Measurements from ENCODE around the gene CETN2. TPM values are rescaled to one million over a fixed set of nuclear protein-coding genes. Genes with fewer than 3 reads are reported as not detected.
A peak's percentile ranks its signal among the peaks of the same experiment; 100 is the strongest.

CETN2 gene
- polyA plus RNA-seq (2012; ENCODE audit: insufficient read depth, insufficient read length, low read depth) = 22.0 TPM

DNA sequence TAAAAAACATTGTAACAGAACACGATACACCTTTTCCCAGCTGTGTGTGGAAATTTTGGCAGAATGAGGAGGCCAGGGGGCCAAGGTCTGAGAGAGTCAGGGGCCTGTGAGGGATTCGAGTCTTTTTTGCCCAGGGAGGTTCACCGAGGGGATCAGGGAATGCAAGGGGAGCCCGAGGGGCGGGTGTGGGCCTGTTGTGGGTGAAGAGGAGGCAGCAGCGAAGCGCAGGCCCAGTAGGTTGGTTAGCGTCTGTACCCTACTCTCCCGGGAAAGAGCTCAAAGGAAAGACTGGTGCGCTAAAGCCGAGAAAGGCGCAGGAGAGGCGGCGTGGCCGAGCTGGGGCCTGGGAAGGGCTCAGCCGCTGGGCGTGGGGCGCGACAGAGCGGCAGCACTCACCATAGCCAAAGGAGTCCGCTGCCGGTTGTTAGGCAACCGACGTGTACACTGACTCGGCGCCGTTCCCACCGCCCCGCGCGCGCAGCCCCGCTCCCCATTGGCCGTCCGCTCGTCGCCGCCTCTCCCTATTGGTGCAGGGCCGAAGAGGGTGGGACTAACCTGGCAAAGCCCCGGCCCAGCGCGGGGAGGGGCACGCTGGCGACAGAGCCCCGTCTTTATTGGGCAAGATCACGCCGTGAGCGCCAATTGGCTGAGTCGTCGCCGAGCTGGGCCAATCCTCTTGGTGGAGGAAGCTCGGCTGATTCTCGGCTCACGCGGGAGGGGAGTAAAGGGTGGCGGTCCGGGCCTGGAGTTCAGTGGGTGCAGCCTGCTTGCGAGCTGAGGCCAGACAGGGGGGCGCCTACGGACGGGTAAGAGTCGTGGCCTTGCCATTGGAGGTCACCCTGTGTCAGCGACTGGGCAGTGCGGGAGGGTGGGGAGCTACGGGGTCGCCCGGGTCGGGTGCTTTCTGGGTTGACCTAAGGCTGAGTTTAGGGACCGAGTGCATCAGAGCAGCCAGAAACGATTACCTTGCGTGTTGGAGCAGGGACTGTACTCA, at the start of gene CETN2, which contains the start of gene NSDHL:
CETN2 (minus strand) TSS at position 446 of the 994 bp plus-strand sequence; CDS start at position 399, 47 bp downstream.
NSDHL (plus strand) TSS at position 752 of the 994 bp plus-strand sequence. CDS start 15,262 bp downstream, outside the sequence.
- peak; percentile 95 for DNase-seq
- Histone ChIP-seq H3K4me1 (no peaks in the 10 kb centered on the region), H3K4me3 (ENCODE audit: low read depth, low read length) (peak within 1 kb of the TSS; percentile 72), H3K27me3 (no peaks in the 10 kb centered on the region), H3K9me3 (no peaks in the 10 kb centered on the region), H3K36me3 (no peaks in the 10 kb centered on the region)
- TF ChIP-seq, protein P1, sequence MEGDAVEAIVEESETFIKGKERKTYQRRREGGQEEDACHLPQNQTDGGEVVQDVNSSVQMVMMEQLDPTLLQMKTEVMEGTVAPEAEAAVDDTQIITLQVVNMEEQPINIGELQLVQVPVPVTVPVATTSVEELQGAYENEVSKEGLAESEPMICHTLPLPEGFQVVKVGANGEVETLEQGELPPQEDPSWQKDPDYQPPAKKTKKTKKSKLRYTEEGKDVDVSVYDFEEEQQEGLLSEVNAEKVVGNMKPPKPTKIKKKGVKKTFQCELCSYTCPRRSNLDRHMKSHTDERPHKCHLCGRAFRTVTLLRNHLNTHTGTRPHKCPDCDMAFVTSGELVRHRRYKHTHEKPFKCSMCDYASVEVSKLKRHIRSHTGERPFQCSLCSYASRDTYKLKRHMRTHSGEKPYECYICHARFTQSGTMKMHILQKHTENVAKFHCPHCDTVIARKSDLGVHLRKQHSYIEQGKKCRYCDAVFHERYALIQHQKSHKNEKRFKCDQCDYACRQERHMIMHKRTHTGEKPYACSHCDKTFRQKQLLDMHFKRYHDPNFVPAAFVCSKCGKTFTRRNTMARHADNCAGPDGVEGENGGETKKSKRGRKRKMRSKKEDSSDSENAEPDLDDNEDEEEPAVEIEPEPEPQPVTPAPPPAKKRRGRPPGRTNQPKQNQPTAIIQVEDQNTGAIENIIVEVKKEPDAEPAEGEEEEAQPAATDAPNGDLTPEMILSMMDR (IDR thresholded peaks at IDR 0.05; ENCODE audit: low read depth, low read length) = no peak

DNA sequence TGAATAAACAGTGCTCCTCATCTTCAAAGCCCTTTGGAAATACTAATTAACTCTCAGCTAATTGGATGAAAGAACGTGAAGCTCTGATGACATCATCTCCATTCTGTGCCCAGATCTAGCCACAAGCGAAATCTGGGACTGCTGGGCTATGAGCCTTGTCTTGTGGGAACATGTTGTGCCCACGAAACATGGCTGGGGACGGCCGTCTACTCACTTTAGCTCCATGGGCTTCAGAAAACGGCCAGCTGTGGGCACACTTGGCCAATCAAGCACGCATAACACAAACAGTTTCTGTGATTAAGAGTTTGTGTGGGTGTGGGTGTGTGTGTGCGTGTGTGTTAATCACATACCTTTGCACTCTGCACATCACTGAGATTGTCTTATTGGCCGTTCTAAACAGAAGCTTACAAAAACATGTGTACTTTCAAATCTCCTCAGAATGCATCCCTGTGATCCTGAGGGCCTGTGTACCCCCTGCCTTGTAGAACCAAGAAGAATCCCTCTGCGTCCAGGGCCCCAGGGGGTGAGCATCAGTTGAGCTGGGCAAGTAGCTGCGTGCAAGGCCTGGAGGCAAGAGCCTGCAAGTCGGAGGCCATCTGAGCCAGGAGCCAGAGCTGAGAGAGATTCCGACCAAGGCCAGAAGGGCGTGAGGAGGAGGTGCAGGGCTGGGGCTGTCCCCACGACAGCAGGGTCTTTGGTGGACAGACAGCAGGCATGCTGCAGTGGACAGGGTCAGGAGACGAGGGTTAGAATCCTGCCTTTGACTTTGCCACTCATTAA, 48.6 kb upstream of the CETN2 start:
- Histone ChIP-seq H3K4me3 (ENCODE audit: low read depth, low read length) (no peak overlapping the region), H3K36me3 (no peaks in the 10 kb centered on the region), H3K4me1 (no peaks in the 10 kb centered on the region), H3K9me3 (no peaks in the 10 kb centered on the region), H3K27me3 (no peaks in the 10 kb centered on the region)
- no peak for DNase-seq
- TF ChIP-seq, protein P1 (IDR thresholded peaks at IDR 0.05; ENCODE audit: low read depth, low read length) = no peak

DNA sequence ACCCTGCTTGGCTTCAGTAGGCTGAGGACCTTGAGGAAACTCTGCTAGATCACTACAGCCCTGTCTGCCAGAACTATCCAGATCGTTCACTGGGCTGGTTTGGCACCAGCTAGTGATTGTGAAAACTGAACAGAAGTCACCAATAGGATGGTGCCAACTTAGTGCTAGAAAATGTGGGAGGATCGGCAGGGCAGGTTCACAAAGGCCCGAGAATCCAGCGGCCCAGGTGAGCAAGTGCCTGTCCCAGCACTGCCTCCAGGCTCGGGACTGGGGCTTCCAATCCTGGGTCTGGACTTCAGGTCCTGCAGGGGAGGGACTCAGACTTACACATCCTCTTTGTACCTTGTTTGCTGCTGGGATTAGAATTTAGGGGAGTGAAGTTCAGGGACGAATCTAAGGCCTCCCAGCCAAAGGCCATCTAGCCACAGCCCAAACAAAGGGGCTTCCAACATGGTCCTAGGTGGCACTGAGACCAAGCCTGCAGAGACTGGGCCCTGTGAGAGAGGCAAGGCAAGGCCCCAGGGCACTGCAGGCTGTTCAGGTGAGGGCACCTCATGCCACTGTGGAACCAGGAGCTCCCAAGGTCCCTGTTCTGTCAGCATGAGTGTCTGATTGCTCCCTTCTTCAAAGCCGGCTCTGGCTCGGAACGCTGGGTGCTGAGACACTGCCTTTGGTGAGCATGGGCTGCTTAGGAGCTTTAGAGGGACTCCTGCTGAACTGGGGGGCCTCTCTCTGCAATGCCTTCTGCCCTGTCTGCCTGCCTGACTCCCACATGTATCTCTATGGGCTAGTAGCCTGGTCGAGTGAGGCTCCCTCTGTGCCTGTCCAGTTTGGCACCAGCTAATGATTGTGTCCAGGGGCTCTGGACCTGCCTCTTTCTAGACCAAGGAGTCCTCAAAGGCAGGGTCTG, 46.6 kb upstream of the CETN2 start:
- TF ChIP-seq, protein P1 (IDR thresholded peaks at IDR 0.05; ENCODE audit: low read depth, low read length) = no peak
- H3K9me3 ChIP-seq = no peaks in the 10 kb centered on the region
- H3K36me3 ChIP-seq = no peaks in the 10 kb centered on the region
- H3K27me3 ChIP-seq = no peaks in the 10 kb centered on the region
- no peak overlapping the region for H3K4me3 ChIP-seq (ENCODE audit: low read depth, low read length)
- no peaks in the 10 kb centered on the region for H3K4me1 ChIP-seq
- DNase-seq = no peak

DNA sequence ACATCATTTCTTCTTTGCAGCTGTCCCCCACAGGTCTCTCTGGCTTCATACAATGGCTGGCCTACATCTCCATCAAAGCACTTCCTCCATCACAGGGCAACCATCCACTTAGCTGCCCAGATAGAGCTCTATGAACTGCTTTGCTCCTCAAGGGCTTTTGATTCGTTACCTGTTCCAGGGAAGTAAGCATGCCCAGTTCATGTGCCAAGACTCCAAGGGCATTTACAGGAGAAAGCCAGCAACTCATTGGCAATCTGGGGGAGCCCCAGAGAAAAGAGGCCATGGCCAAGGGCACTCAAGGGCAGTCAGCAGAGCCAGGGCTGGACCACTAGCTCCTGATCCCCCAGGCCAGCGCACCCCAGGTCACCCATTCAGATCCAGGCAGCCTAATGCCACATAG, 42.8 kb upstream of the CETN2 start:
- no peaks in the 10 kb centered on the region for H3K9me3 ChIP-seq
- TF ChIP-seq, protein P1 (IDR thresholded peaks at IDR 0.05; ENCODE audit: low read depth, low read length) = no peak
- H3K36me3 ChIP-seq = no peaks in the 10 kb centered on the region
- no peaks in the 10 kb centered on the region for H3K4me1 ChIP-seq
- no peaks in the 10 kb centered on the region for H3K27me3 ChIP-seq
- no peak overlapping the region for H3K4me3 ChIP-seq (ENCODE audit: low read depth, low read length)
- DNase-seq = no peak

DNA sequence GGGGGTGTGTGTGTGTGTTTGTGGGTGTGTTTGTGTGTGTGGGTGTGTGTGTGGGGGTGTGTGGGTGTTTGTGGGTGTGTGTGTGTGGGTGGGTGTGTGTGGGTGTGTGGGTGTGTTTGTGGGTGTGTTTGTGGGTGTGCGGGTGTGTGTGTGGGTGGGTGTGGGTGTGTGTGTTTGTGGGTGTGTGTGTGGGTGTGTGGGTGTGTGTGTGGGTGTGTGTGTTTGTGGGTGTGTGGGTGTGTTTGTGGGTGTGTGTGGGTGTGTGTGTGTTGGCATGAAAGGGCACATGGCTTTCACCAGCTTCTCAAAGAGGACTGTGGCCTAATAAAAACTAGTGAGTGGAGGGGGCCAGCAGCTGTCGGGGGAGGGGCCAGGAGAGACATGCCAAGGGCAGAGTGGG, 42.0 kb upstream of the CETN2 start:
- TF ChIP-seq, protein P1 (IDR thresholded peaks at IDR 0.05; ENCODE audit: low read depth, low read length) = no peak
- no peak for DNase-seq

More for the DNA sequence above, 42.0 kb upstream of the CETN2 start:
- no peaks in the 10 kb centered on the region for H3K9me3 ChIP-seq
- H3K4me1 ChIP-seq = no peaks in the 10 kb centered on the region
- no peak overlapping the region for H3K4me3 ChIP-seq (ENCODE audit: low read depth, low read length)
- no peaks in the 10 kb centered on the region for H3K36me3 ChIP-seq
- H3K27me3 ChIP-seq = no peaks in the 10 kb centered on the region
